Measurements from ENCODE around the gene WDR93. TPM values are rescaled to one million over a fixed set of nuclear protein-coding genes. Genes with fewer than 3 reads are reported as not detected.

The WDR93 gene
- total RNA-seq, 1 donor from 2014 or later: not detected

DNA sequence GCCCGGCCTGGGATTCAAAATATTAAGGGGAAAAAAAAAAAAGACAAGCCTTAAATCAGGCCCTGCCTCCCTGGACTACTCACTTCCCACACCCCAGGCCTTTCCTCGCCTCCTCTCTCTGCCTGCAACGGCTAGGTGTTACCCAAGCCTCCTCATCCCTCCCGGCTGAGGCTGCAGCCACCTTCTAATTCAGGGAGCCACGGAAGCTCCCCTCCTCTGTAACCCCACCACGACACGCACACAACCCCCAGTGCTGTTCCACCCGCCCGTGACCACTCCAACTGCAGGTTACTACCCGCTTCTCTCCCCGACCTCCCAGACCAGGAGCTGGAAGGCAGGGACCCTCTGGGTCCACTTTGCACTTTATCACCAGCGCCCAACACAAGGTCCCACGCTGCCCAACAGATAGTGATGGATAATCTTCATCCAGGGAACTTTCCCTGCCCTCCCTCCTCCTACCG is 36.3 kb upstream of the WDR93 start:
- DNase-seq: no peak
- intact Hi-C loops (cut with micrococcal nuclease): no loop called here
- H3K27ac Mint-ChIP-seq: no peak overlapping the region

DNA sequence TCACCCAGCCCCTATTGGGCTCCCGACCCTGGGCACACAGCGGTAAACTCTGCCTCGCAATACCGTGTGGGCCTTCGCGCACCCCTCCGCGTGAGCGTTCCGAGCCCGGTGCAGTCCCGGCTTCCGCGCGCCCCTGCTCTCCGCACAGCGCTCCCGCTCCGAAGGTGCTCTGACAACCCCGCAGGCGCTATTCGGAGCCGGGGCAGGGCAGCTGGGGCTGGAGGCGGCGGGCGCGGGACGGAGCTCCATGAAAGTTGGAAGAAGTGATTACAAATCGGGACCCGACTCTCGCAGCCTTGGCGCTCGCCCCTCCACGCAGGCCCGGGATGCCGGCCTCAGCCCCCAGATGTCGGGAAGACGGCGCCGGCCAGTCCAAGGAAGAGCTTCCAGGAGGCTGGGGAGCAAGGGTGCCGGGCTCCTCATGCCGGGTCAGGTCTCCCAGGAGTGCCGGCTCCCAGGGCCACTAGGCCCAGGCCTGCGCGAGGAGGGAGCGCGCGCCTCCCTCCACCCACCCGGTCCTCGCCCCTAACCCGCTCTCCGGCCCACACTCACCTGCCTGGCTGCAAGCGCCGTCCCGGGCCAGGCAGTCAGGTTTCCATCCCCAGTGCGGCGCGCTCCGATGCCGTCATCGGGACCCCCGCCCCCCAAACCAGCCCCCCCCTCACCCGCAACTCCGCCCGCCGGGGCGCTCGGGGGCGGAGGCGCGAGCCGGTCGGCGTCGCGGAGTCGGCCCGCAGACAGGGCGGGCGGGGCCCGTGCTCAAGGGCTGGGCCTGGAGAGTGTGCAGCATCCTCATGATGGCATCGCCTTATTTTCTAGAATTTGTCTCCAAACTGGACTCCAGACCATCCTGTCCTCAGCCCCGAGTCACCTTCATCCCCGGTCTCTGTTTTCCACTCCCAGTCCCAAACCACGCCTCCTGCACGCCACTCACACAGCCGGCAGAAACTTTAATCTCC is 35.5 kb upstream of the WDR93 start, which contains the start of gene KIF7:
Gene KIF7, minus strand, starts transcription at position 621 of the 959 bp plus-strand sequence. CDS start 2,537 bp downstream, outside the sequence.
- H3K4me3 Mint-ChIP-seq: peak within 1 kb of the TSS; percentile 82
- H3K9me3 Mint-ChIP-seq: no peaks in the 10 kb centered on the region
- H3K27ac Mint-ChIP-seq: peak within 1 kb of the TSS; percentile 11
- peaks cover 15% of the 10 kb centered on the region for H3K4me1 Mint-ChIP-seq
- peaks cover 2% of the 10 kb centered on the region for H3K36me3 Mint-ChIP-seq (ENCODE audit: low read depth)
- H3K27me3 Mint-ChIP-seq: peaks cover 48% of the 10 kb centered on the region
- intact Hi-C loops (cut with micrococcal nuclease): no loop called here
- peak; percentile 70 for DNase-seq

More for the DNA sequence above, 36.3 kb upstream of the WDR93 start:
- H3K9me3 Mint-ChIP-seq: no peaks in the 10 kb centered on the region
- peaks cover 2% of the 10 kb centered on the region for H3K36me3 Mint-ChIP-seq (ENCODE audit: low read depth)
- peaks cover 43% of the 10 kb centered on the region for H3K27me3 Mint-ChIP-seq
- H3K4me3 Mint-ChIP-seq: peak overlapping the region; percentile 82
- H3K4me1 Mint-ChIP-seq: peaks cover 15% of the 10 kb centered on the region

DNA sequence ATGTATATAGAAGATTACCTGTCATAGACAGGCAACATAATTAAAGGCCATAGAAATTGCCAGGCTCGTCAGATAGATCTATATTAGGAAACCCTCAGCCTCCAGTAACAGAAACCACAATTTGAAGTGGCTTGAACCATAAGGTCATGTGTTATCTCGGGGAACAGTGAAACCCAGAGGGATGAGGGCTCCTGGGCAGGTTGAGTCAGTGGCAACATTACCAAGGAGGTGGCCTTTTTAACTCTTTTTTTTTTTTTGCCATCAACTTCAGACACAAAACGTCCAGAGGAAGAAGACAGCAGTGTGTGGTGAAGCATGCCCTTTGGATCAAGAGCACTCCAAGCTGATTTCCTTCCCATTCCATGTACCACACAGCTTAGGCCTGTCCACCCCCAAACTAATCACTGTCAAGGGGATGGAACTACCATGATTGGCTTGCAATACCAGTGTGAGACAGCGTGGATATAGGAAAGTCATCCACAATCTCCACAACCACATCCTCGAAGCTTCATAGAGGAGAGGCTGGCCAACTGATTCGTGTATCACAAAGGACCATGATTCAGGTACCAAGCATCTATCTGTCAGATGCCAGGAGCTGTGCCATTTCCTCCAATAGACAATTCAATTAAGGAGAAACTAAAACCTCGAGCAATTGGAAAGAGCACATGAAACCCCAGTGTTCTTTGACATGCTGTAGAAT is 34.3 kb upstream of the WDR93 start:
- intact Hi-C loops (cut with micrococcal nuclease): no loop called here
- DNase-seq: no peak
- H3K4me3 Mint-ChIP-seq: peak overlapping the region; percentile 82
- H3K9me3 Mint-ChIP-seq: no peaks in the 10 kb centered on the region
- H3K27ac Mint-ChIP-seq: no peak overlapping the region
- peaks cover 56% of the 10 kb centered on the region for H3K27me3 Mint-ChIP-seq
- H3K36me3 Mint-ChIP-seq (ENCODE audit: low read depth): peaks cover 2% of the 10 kb centered on the region
- H3K4me1 Mint-ChIP-seq: peaks cover 15% of the 10 kb centered on the region

DNA sequence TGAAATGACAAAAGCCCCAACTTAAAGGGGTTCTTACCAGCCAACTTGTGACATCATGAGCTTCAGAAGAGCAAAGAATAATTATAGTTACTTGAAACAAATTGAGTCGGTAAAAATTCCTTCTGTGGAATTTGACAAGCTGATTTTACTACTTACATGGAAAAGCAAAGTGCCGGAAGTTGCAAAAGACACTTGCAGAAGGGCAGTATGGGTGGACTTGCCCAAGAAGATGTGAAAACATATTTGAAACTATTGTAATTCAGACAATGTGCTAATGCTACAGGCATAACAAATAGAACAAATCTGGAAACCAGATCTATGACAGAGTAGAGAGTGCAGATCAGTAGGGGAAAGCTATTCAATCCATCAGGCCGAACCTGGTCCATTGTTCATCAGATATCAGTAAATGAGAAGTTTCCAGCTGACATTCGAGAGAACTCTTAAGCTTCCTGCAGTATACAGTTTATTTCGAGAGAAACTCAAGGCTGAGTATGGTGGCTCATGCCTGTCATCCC is 32.9 kb upstream of the WDR93 start:
- no peak for DNase-seq
- H3K4me3 Mint-ChIP-seq: no peak overlapping the region
- intact Hi-C loops (cut with micrococcal nuclease): no loop called here
- no peak overlapping the region for H3K27ac Mint-ChIP-seq
- peaks cover 58% of the 10 kb centered on the region for H3K27me3 Mint-ChIP-seq
- no peaks in the 10 kb centered on the region for H3K9me3 Mint-ChIP-seq
- peaks cover 15% of the 10 kb centered on the region for H3K4me1 Mint-ChIP-seq
- peaks cover 2% of the 10 kb centered on the region for H3K36me3 Mint-ChIP-seq (ENCODE audit: low read depth)

DNA sequence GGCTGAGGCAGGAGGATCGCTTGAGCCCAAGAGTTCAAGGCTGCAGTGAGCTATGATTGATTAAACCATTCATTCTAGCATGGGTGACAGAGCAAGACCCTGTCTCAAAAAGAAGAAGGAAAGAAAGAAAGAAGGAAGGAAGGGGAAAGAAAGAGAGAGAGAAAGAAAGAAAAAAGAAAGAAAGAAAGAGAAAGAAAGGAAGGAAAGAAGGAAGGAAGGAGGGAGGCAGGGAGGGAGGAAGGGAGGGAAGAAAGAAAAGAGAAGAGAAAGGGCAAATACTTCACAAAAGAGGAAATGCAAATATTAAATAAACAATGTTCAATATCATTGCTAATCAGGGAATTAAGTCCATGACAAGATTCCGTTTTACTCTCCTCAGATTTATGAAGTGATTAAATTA is 31.3 kb upstream of the WDR93 start:
- Mint-ChIP-seq H3K4me3 (no peak overlapping the region), H3K36me3 (ENCODE audit: low read depth) (peaks cover 1% of the 10 kb centered on the region), H3K27me3 (peaks cover 51% of the 10 kb centered on the region), H3K27ac (no peak overlapping the region), H3K9me3 (no peaks in the 10 kb centered on the region), H3K4me1 (peaks cover 14% of the 10 kb centered on the region)
- no peak for DNase-seq
- intact Hi-C loops (cut with micrococcal nuclease): no loop called here

DNA sequence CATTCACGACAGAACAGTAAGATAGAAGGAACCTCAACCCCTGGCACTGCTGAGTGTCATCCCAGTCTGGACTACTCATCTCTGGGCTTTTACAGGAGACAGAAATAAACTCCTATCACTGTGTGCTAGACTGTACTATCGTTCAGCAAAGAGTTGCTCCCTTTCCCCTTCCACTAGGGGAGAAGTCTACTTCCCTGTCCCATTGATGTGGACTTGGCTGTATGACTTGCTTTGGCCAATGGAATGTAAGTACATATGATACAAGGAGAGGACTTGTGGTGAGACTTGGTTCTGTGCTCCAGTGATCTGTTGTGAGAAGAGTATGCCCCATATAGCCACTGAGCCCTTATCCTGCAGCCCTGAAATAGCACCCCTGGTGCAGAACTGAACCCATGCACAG is 30.1 kb upstream of the WDR93 start:
- DNase-seq: no peak
- Mint-ChIP-seq H3K27ac (no peak overlapping the region), H3K36me3 (ENCODE audit: low read depth) (no peaks in the 10 kb centered on the region), H3K4me3 (no peak overlapping the region), H3K27me3 (peaks cover 52% of the 10 kb centered on the region), H3K4me1 (peaks cover 7% of the 10 kb centered on the region), H3K9me3 (no peaks in the 10 kb centered on the region)
- intact Hi-C loops (cut with micrococcal nuclease): no loop called here

DNA sequence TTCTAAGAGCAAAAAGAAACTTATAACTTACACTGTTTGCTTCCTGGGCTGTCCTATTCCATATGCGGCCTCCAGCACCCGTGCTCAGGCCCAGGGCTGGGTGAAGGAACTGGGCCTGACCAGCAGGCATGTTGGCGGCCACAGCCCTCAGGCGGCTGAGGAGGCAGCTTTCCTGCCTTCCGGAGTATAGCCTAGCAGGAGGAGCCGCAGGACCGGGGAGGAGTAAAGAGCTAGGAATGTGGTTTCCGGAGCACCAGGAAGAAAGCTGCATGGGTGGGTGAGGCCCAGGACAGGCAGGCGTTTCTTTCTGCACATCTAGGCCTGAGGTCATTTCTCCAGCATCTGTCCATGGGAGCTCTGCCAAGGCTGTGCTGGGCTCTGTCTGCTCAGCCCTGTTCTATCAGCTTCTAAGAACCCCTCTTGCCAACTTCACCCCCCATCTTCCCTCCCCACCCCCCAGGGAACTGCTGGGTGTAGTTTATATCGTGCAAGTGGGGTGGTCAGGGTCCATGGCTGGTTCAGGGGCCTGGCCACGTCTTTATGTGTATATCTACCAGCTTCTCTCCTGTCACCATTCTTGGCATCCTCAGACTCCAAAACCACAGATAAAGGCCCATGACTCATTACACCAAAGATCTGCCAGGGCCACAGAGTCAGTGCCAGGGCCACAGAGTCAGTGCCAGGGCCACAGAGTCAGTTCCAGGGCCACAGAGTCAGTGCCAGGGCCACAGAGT is 27.6 kb upstream of the WDR93 start:
- H3K4me1 Mint-ChIP-seq: peaks cover 2% of the 10 kb centered on the region
- H3K27me3 Mint-ChIP-seq: peaks cover 39% of the 10 kb centered on the region
- H3K27ac Mint-ChIP-seq: no peak overlapping the region
- no peak overlapping the region for H3K4me3 Mint-ChIP-seq
- intact Hi-C loops (cut with micrococcal nuclease): no loop called here
- no peaks in the 10 kb centered on the region for H3K9me3 Mint-ChIP-seq
- no peaks in the 10 kb centered on the region for H3K36me3 Mint-ChIP-seq (ENCODE audit: low read depth)
- no peak for DNase-seq

DNA sequence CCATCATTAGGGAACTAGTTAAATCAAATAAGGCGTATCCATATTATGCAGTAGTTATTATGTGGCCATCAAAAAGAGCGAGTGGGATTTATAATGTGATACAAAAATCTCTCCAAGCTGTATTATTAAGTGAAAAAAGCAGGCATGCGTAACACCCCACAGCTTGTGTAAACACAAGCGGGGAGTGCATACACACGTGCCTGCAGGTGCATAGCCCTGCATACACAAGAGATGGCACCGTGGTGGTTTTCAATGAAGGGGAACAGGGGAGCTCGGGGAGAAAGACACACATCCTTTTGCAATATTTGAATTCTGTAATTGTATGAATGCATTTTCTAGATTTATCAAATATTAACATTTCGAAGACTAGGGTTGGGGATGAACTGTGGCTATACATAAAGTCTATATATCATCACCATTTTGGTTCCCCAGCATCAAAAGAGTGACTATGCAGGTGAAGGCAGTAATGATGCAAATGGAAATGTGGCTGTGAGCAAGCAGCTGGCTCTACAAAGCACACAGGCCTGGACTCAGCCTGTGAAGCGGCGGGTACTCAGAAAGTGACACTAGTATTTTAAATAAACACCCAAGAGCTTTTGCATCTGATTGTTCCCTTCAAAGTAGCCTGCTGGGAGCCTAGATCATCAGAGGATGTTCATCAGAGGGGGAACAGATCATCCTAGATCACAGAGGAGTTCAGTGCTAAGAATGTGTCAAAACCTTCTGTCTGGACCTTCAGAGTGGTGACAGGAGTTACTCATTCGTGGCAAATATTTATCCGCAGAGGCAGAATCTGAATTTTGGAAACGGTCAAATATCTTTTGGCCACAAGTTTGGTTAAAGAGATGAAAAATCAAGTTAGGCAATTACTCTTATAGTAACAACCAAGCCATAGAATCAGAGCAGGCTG is 25.9 kb upstream of the WDR93 start:
- Mint-ChIP-seq H3K36me3 (ENCODE audit: low read depth) (no peaks in the 10 kb centered on the region), H3K27me3 (peaks cover 29% of the 10 kb centered on the region), H3K9me3 (no peaks in the 10 kb centered on the region), H3K27ac (no peak overlapping the region), H3K4me1 (no peaks in the 10 kb centered on the region), H3K4me3 (peak overlapping the region; percentile 69)
- intact Hi-C loops (cut with micrococcal nuclease): no loop called here
- no peak for DNase-seq

DNA sequence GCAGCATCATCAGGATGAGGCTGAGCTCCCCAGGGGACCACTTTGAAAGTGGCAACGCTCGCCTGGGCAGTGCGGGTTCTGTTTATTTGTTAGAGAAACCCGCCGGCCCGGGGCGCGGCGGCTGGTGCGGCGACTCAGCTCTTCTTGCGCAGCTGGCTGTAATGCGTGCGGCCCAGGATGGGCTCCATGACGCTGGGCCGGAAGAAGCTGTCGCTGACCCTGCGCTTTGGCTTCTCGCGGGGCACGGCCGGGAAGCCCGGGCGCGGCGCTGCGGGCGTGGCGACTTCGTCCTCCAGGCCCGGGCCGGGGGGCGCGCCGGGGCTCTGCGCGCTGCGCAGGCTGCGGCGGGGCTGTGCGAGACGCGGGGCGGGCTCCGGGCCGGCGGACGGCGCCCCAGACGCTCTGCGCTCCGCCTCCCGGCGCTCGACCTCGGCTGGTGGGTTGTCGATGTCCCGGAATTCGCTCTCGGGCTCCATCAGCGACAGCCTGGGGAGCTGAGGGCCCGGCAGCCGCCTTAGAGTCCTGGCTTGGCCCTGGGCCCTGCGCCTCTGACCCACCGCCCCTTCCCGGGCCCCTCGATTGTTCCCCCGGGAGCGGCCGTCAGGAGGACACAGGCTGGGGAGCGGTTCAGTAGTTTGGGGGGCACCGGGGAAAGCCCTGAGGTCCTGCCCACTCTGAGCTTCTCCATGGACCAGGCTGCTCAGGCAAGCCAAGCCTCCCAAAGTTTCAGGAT is 25.0 kb upstream of the WDR93 start:
- intact Hi-C loops (cut with micrococcal nuclease): no loop called here
- no peaks in the 10 kb centered on the region for H3K4me1 Mint-ChIP-seq
- peak overlapping the region; percentile 10 for H3K4me3 Mint-ChIP-seq
- peaks cover 24% of the 10 kb centered on the region for H3K27me3 Mint-ChIP-seq
- H3K27ac Mint-ChIP-seq: no peak overlapping the region
- DNase-seq: peak; percentile 71
- no peaks in the 10 kb centered on the region for H3K36me3 Mint-ChIP-seq (ENCODE audit: low read depth)
- H3K9me3 Mint-ChIP-seq: no peaks in the 10 kb centered on the region

DNA sequence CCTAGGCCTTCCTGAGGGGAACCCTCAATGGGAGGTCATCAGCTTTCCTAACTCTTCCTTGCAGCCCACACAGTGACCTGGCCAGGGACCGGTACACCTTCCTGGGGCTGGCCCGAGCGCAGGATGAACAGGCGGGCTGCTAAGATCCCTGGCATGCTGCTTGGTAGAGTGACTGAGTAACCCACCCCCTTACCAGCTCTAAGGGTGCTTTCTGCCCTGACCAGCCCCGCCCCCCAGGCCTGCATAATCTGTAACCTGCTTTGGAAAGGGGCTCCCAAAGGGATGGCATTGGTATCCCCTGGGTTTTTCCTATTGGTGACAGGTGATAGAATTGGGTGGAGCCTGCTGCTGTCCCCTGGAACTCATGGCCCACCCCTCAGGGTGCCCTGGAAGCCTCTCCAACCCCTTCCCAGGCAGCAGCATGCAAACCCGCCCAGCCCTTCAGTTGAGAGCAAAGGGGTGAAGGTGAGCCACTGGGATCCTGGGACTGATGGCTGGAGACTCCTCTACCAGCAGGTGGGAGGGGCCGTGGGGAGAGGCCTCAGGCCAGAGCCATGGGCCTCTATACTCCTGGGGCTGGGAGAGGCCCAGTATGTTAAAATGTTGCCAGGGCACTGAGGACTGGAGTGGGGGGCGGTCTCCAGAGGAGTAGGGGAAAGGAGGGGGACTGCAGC is 24.3 kb upstream of the WDR93 start:
- no peaks in the 10 kb centered on the region for H3K4me1 Mint-ChIP-seq
- intact Hi-C loops (cut with micrococcal nuclease): no loop called here
- H3K9me3 Mint-ChIP-seq: no peaks in the 10 kb centered on the region
- peak overlapping the region; percentile 10 for H3K4me3 Mint-ChIP-seq
- DNase-seq: no peak
- H3K27ac Mint-ChIP-seq: no peak overlapping the region
- H3K27me3 Mint-ChIP-seq: peaks cover 19% of the 10 kb centered on the region
- no peaks in the 10 kb centered on the region for H3K36me3 Mint-ChIP-seq (ENCODE audit: low read depth)

DNA sequence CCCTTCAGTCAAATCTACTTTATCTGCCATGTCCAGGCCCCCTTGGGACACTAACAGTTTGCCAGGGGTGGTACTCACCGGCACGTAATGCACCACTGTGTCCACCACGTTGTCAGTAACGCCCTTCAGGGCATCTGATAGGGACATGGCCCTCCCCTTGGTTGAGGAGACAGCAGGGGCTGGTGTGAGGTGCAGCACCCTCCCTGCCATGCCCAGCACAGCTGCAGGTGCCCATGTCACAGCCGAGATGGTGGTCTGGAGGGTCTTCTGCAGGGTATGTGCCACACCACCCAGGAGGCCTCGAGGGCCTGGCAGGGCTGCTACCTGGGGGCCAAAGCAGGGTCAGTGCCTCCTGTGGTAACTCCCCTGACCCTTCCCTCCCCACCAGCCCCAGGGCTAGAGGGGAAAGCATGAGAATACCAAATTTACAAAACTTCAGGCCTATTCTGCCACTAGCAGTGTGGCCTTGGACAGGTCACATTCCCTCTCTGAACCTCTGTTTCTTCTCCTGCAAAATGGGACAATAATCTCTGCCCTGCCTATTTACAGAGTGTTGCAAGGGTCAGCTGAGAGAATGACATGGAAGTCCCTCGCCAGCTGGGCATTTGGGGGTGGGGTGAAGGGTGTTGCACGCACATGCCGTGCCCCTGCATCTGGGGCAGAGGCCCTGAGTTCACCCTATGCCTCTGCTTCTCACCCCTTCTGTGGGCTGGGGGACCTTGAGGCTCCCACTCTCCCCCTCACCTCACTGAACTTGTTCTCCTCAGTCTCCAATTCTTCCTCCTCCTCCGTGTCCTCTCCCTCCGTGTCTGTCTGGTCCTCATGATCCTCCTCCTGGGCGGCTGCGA is 23.5 kb upstream of the WDR93 start:
- Mint-ChIP-seq H3K27me3 (peaks cover 19% of the 10 kb centered on the region), H3K4me1 (no peaks in the 10 kb centered on the region), H3K36me3 (ENCODE audit: low read depth) (no peaks in the 10 kb centered on the region), H3K9me3 (no peaks in the 10 kb centered on the region), H3K27ac (no peak overlapping the region), H3K4me3 (no peak overlapping the region)
- intact Hi-C loops (cut with micrococcal nuclease): no loop called here
- no peak for DNase-seq

Measured in activated CD4-positive, alpha-beta T cell treated with anti-CD3 and anti-CD28 coated beads, Interleukin-2, amount 10 ng/mL, durations not matched to agents 24 days and 14 days (primary cell).